Astrocyte (in vitro differentiated cells and primary cell): ENCODE data around the gene TCEAL8. TPM values are rescaled to one million over a fixed set of nuclear protein-coding genes. Genes with fewer than 3 reads are reported as not detected.

ENCODE experiments used
- total RNA-seq: library from RNA; stranded (reverse); gene quantifications from 2 replicates; pipeline ENCODE4 v1.2.1, GENCODE V29; 2021

TCEAL8 gene
- total RNA-seq, 1 donor from 2014 or later: 62.2 TPM

Other genes starting within 250 kb of the TCEAL8 start
- 15.5 and 16.6 TPM in 2 replicates for gene BEX1, start 191.0 kb downstream of the TCEAL8 start, total RNA-seq
- gene NXF3, start 162.0 kb downstream of the TCEAL8 start, total RNA-seq: not detected in 2 replicates
- 42.9 and 43.4 TPM in 2 replicates for gene BEX4, start 40.0 kb downstream of the TCEAL8 start, total RNA-seq
- gene TCEAL5, start 21.6 kb upstream of the TCEAL8 start, total RNA-seq: 0.36 TPM in 1 of 2 replicates, not detected in the other
- gene BEX2, start 55.8 kb upstream of the TCEAL8 start, total RNA-seq: 10.0 and 12.6 TPM in 2 replicates
- 7.6 and 9.4 TPM in 2 replicates for gene TCEAL7, start 75.1 kb upstream of the TCEAL8 start, total RNA-seq
- gene TCEAL9, start 101.4 kb upstream of the TCEAL8 start, total RNA-seq: 69.0 and 70.5 TPM in 2 replicates
- 221 and 241 TPM in 2 replicates for gene BEX3, start 121.4 kb upstream of the TCEAL8 start, total RNA-seq